Measurements from ENCODE around the gene UPK1A. TPM values are rescaled to one million over a fixed set of nuclear protein-coding genes. Genes with fewer than 3 reads are reported as not detected.

Gene UPK1A
- total RNA-seq, 1 donor from 2014 or later = 0.77 TPM

DNA sequence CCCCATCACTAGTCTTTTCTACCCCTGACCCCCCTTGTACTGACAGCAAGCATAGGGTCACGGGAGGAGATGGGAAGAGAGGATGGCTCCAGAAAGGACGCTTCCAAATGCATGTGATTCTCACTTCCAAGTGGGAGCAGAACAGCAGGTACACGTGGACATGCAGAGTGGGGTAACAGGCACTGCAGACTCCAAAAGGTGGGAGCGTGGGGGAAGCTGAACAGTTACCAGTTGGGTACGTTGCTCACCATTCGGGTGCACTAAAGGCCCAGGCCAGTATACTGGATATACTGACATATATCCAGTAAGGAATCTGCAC, 27.0 kb upstream of the UPK1A start:
- Mint-ChIP-seq H3K4me3 (no peak overlapping the region), H3K4me1 (peaks cover 19% of the 10 kb centered on the region), H3K9me3 (no peaks in the 10 kb centered on the region), H3K27ac (no peak overlapping the region), H3K27me3 (no peaks in the 10 kb centered on the region), H3K36me3 (ENCODE audit: low read depth) (peaks cover 23% of the 10 kb centered on the region)
- no peak for DNase-seq
- intact Hi-C loops (cut with micrococcal nuclease) = no loop called here

DNA sequence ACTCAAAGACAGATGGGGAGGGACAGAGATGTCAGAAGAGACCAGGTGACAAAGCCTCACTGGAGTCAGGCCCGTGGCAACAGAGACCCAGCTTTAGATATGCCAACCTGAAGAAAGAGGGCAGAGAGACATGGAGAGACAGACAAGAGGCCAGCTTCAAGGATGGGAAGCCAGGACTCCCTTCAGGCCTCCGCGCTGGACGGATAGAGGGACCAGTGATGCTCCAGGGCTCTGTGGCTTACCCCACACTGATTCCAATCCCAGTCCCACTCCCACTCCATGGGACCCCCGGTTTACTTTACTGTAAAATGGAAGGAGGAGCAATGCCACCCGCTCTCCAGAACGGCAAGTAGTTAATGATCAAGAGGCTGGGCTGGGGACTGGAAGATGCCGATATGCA, 26.5 kb upstream of the UPK1A start:
- Mint-ChIP-seq H3K9me3 (no peaks in the 10 kb centered on the region), H3K27ac (no peak overlapping the region)
- intact Hi-C loops (cut with micrococcal nuclease) = no loop called here

DNA sequence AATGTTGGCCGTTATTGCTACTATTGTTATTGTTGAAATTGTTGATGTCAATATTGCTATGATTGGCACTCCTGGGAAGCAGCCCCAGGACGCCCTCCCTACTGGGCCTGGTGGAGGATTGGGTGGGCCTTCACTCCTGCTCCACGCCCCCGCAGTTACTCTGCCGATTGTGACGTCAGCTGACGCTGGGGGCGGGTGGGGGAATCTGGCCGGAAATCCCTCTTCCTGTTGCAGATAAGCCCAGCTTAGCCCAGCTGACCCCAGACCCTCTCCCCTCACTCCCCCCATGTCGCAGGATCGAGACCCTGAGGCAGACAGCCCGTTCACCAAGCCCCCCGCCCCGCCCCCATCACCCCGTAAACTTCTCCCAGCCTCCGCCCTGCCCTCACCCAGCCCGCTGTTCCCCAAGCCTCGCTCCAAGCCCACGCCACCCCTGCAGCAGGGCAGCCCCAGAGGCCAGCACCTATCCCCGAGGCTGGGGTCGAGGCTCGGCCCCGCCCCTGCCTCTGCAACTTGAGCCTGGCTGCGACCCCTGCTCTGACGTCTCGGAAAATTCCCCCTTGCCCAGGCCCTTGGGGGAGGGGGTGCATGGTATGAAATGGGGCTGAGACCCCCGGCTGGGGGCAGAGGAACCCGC, 24.7 kb upstream of the UPK1A start, which contains the start of gene ETV2:
TSS of gene ETV2 (plus strand) at position 231 of the 637 bp plus-strand sequence. CDS start 716 bp downstream, outside the sequence.
- Mint-ChIP-seq H3K27ac (peak within 1 kb of the TSS; percentile 73), H3K4me1 (peaks cover 36% of the 10 kb centered on the region), H3K27me3 (no peaks in the 10 kb centered on the region), H3K9me3 (no peaks in the 10 kb centered on the region), H3K36me3 (ENCODE audit: low read depth) (peaks cover 10% of the 10 kb centered on the region), H3K4me3 (peak within 1 kb of the TSS; percentile 82)
- peak; percentile 88 for DNase-seq
- intact Hi-C loops (cut with micrococcal nuclease) = no loop called here

More for the DNA sequence above, 26.5 kb upstream of the UPK1A start:
- H3K4me3 Mint-ChIP-seq = no peak overlapping the region
- peak; percentile 57 for DNase-seq
- H3K4me1 Mint-ChIP-seq = peaks cover 25% of the 10 kb centered on the region
- peaks cover 20% of the 10 kb centered on the region for H3K36me3 Mint-ChIP-seq (ENCODE audit: low read depth)
- H3K27me3 Mint-ChIP-seq = no peaks in the 10 kb centered on the region

GRCh38 chr19:35642312-35642711, 24.0 kb upstream of the UPK1A start:
- Mint-ChIP-seq H3K27ac (peak overlapping the region; percentile 73), H3K4me3 (peak overlapping the region; percentile 82), H3K4me1 (peaks cover 38% of the 10 kb centered on the region), H3K9me3 (no peaks in the 10 kb centered on the region), H3K27me3 (no peaks in the 10 kb centered on the region), H3K36me3 (ENCODE audit: low read depth) (peaks cover 4% of the 10 kb centered on the region)
- peak; percentile 59 for DNase-seq
- intact Hi-C loops (cut with micrococcal nuclease) = no loop called here

GRCh38 chr19:35642798-35643254, 23.5 kb upstream of the UPK1A start:
- Mint-ChIP-seq H3K27me3 (no peaks in the 10 kb centered on the region), H3K36me3 (ENCODE audit: low read depth) (peaks cover 4% of the 10 kb centered on the region), H3K4me1 (peaks cover 38% of the 10 kb centered on the region), H3K9me3 (no peaks in the 10 kb centered on the region), H3K4me3 (peak overlapping the region; percentile 82), H3K27ac (no peak overlapping the region)
- intact Hi-C loops (cut with micrococcal nuclease) = no loop called here
- DNase-seq = no peak

DNA sequence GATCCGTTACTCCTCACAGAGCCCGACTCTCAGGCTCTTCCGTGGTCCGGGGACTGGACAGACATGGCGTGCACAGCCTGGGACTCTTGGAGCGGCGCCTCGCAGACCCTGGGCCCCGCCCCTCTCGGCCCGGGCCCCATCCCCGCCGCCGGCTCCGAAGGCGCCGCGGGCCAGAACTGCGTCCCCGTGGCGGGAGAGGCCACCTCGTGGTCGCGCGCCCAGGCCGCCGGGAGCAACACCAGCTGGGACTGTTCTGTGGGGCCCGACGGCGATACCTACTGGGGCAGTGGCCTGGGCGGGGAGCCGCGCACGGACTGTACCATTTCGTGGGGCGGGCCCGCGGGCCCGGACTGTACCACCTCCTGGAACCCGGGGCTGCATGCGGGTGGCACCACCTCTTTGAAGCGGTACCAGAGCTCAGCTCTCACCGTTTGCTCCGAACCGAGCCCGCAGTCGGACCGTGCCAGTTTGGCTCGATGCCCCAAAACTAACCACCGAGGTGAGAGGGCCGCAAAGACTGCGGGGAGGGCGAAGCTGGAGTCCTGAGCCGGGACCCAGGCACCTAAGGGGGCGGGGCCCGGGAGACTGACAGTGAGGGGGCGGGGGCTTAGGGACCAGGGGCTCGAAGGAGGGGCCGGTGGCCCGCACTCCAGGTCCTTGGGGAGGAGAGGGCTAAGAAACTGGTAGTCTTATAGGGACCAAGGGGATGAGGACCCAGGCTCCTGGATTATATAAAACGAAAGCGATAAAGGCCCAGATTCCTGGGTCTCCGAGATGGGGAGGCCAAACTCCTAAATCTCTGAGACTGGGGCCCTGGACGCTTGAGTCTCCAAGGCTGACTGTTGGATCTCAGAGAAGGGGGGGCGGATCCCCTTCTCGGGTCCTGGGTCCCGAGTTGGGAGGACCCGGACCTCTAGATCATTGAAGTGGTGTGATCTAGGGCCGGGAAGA, 22.8 kb upstream of the UPK1A start:
- peak overlapping the region; percentile 86 for H3K27ac Mint-ChIP-seq
- no peaks in the 10 kb centered on the region for H3K27me3 Mint-ChIP-seq
- H3K4me3 Mint-ChIP-seq = peak overlapping the region; percentile 82
- intact Hi-C loops (cut with micrococcal nuclease) = loop anchor here (1.0 to 2.0 kb wide), 3 partner anchors 67 to 97 kb away; no protein-coding TSS in a partner anchor
- peaks cover 38% of the 10 kb centered on the region for H3K4me1 Mint-ChIP-seq
- no peaks in the 10 kb centered on the region for H3K9me3 Mint-ChIP-seq
- H3K36me3 Mint-ChIP-seq (ENCODE audit: low read depth) = no peaks in the 10 kb centered on the region
- DNase-seq = peak; percentile 95

DNA sequence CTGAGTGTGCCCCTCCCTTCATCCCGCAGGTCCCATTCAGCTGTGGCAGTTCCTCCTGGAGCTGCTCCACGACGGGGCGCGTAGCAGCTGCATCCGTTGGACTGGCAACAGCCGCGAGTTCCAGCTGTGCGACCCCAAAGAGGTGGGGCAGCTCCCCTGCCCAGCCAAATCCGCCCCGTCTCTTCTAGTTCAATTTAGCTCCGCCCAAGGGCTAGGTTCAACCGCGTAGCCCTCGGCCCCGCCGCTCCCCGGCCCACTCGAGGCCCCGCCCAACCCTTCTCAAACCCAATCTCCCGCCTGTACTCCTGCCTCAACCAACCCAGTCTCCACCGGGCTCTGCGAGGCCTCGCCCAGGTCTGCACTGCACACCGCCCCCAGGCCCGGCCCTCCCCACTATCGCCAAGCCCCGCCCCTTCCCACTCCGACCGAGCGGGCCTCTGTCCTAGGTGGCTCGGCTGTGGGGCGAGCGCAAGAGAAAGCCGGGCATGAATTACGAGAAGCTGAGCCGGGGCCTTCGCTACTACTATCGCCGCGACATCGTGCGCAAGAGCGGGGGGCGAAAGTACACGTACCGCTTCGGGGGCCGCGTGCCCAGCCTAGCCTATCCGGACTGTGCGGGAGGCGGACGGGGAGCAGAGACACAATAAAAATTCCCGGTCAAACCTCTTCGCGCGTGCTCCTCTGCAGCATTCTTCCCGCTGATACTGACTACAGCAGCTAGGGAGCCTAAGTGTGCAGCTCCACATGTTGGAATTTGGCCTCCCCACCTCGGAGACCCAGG, 21.9 kb upstream of the UPK1A start:
- H3K36me3 Mint-ChIP-seq (ENCODE audit: low read depth) = peaks cover 4% of the 10 kb centered on the region
- H3K27ac Mint-ChIP-seq = peak overlapping the region; percentile 83
- DNase-seq = peak; percentile 98
- H3K27me3 Mint-ChIP-seq = no peaks in the 10 kb centered on the region
- H3K4me1 Mint-ChIP-seq = peaks cover 41% of the 10 kb centered on the region
- no peaks in the 10 kb centered on the region for H3K9me3 Mint-ChIP-seq
- H3K4me3 Mint-ChIP-seq = peak overlapping the region; percentile 82
- intact Hi-C loops (cut with micrococcal nuclease) = loop anchor here (1.0 to 2.0 kb wide), 3 partner anchors 66 to 98 kb away; no protein-coding TSS in a partner anchor

GRCh38 chr19:35644987-35645679, 21.2 kb upstream of the UPK1A start:
- peaks cover 41% of the 10 kb centered on the region for H3K4me1 Mint-ChIP-seq
- H3K9me3 Mint-ChIP-seq = no peaks in the 10 kb centered on the region
- intact Hi-C loops (cut with micrococcal nuclease) = loop anchor here (1.0 to 2.0 kb wide), 4 partner anchors 17 to 99 kb away; no protein-coding TSS in a partner anchor
- DNase-seq = peak; percentile 94
- peaks cover 6% of the 10 kb centered on the region for H3K36me3 Mint-ChIP-seq (ENCODE audit: low read depth)
- no peaks in the 10 kb centered on the region for H3K27me3 Mint-ChIP-seq
- H3K4me3 Mint-ChIP-seq = peak overlapping the region; percentile 82
- H3K27ac Mint-ChIP-seq = peak overlapping the region; percentile 83

DNA sequence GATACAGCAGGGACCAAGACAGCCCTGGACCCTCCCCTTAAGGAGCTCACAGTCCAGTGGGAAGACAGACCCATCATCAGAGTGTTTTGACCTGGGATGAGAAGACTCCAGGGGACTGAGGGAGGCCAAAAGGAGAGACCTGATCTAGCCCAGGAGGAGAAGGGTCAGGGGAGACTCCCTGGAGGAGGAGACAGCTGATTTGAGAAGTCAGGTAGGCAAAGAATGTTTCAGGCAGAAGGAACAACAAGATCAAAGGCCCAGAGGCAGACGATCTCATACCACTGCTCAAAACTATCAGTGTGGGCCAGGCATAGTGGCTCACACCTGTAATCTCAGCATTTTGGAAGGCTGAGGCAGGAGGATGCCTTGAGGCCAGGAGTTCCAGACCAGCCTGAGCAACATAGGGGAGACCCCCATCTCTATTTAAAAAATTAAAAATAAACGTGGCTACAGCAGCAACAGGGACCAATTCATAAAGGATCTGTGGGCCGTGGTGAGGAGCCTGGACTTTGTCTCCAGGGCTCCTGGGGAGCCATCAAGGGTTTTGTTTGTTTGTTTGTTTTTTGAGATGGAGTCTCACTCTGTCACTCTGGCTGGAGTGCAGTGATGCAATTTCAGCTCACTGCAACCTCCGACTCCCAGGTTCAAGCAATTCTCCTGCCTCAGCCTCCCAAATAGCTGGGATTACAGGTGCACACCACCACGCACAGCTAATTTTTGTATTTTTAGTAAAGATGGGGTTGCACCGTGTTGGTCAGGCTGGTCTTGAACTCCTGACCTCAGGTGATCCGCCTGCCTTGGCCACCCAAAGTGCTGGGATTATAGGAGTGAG, 20.4 kb upstream of the UPK1A start:
- intact Hi-C loops (cut with micrococcal nuclease) = loop anchor here (1.0 to 2.0 kb wide), 3 partner anchors 18 to 95 kb away; no protein-coding TSS in a partner anchor
- Mint-ChIP-seq H3K4me3 (no peak overlapping the region), H3K36me3 (ENCODE audit: low read depth) (peaks cover 9% of the 10 kb centered on the region), H3K9me3 (no peaks in the 10 kb centered on the region), H3K27me3 (no peaks in the 10 kb centered on the region), H3K27ac (no peak overlapping the region), H3K4me1 (peaks cover 43% of the 10 kb centered on the region)
- DNase-seq = peak; percentile 60

GRCh38 chr19:35648017-35648961, 18.0 kb upstream of the UPK1A start, which contains the start of gene COX6B1:
Gene COX6B1, plus strand, starts transcription at chr19:35648323. Its CDS starts 2,921 bp downstream, at chr19:35651244.
- peak; percentile 98 for DNase-seq
- Mint-ChIP-seq H3K27ac (peak within 1 kb of the TSS; percentile 88), H3K36me3 (ENCODE audit: low read depth) (peaks cover 20% of the 10 kb centered on the region), H3K9me3 (no peaks in the 10 kb centered on the region), H3K4me3 (peak within 1 kb of the TSS; percentile 96), H3K4me1 (peaks cover 31% of the 10 kb centered on the region), H3K27me3 (no peaks in the 10 kb centered on the region)
- intact Hi-C loops (cut with micrococcal nuclease) = loop anchor here (1.0 to 2.0 kb wide), 2 partner anchors 35 to 406 kb away; partner anchors contain the start of genes HAUS5, THAP8 and WDR62

- peaks cover 16% of the 10 kb centered on the region for H3K4me1 Mint-ChIP-seq
- no peak for DNase-seq
- H3K27me3 Mint-ChIP-seq = no peaks in the 10 kb centered on the region
- peaks cover 35% of the 10 kb centered on the region for H3K36me3 Mint-ChIP-seq (ENCODE audit: low read depth)
- no peak overlapping the region for H3K4me3 Mint-ChIP-seq
- intact Hi-C loops (cut with micrococcal nuclease) = no loop called here
- H3K9me3 Mint-ChIP-seq = no peaks in the 10 kb centered on the region
- H3K27ac Mint-ChIP-seq = no peak overlapping the region
These were observed 15.7 kb upstream of the UPK1A start for GRCh38 chr19:35650581-35650980.
